Measurements from ENCODE around the gene RIN2. TPM values are rescaled to one million over a fixed set of nuclear protein-coding genes. Genes with fewer than 3 reads are reported as not detected.

Gene RIN2
- total and polyA plus RNA-seq, 4 donors: 3.4 to 16.6 (median 6.3) TPM

DNA sequence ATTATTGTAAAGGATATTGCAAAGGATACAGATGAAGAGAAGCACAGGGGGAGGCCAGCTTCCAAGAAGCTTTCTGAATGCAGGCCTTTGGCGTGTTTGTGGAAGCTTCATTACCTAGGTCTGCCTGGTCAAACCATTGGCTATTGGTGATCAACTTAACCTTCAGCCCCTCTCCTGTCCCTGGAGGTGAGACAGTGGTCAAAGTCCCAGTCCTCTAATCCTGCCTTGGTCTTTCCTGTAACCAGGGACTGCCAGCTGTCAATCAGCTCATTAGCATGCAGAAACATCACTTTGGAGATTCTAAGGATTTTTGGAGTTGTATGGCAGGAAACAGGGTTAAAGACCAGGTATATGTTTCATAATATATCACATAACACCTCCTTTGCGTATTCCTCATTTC, 13.0 kb downstream of the RIN2 start:
- no peaks in the 10 kb centered on the region for H3K36me3 ChIP-seq (ENCODE audit: control insufficient read depth in 4 of 4, insufficient read depth in 3 of 4, low read depth in 1 of 4, low read length in 3 of 4)
- DNase-seq (ENCODE audit: low spot score): no peak
- no peaks in the 10 kb centered on the region for H3K9me3 ChIP-seq (ENCODE audit: control insufficient read depth in 4 of 4, low read length in 3 of 4)
- no peaks in the 10 kb centered on the region for H3K27me3 ChIP-seq (ENCODE audit: control insufficient read depth in 4 of 4, insufficient read depth in 4 of 4, low read length in 3 of 4)
- WGBS: 88% methylated on average over 2 of the region's 2 CpGs
- no peak overlapping the region for H3K27ac ChIP-seq (ENCODE audit: low read depth in 1 of 2, low read length in 2 of 2)
- H3K4me1 ChIP-seq (ENCODE audit: control insufficient read depth in 4 of 4, insufficient read depth in 4 of 4, low read length in 3 of 4): peaks cover 0 to 3% (median 1%) of the 10 kb centered on the region in 4 donors
- H3K9ac ChIP-seq (ENCODE audit: low read depth in 1 of 2, low read length in 2 of 2): no peak overlapping the region
- TF ChIP-seq CTCF (IDR thresholded peaks at IDR 0.05; ENCODE audit: low read depth, low read length, missing input control) (no peak), GABPA (IDR thresholded peaks at IDR 0.05 in 1 of 2, conservative IDR thresholded peaks at IDR 0.05 in 1 of 2) (no peak), NR2F2 (IDR thresholded peaks at IDR 0.05) (no peak), ZBTB33 (IDR thresholded peaks at IDR 0.05) (no peak), TAF1 (conservative IDR thresholded peaks at IDR 0.05) (no peak), HNF4A (conservative IDR thresholded peaks at IDR 0.05) (peak; percentile 22 to 64), SP1 (IDR thresholded peaks at IDR 0.05) (no peak), YY1 (IDR thresholded peaks at IDR 0.05) (no peak)
- no peak overlapping the region for H3K4me3 ChIP-seq (ENCODE audit: low read depth in 1 of 3, low read length in 3 of 3)

DNA sequence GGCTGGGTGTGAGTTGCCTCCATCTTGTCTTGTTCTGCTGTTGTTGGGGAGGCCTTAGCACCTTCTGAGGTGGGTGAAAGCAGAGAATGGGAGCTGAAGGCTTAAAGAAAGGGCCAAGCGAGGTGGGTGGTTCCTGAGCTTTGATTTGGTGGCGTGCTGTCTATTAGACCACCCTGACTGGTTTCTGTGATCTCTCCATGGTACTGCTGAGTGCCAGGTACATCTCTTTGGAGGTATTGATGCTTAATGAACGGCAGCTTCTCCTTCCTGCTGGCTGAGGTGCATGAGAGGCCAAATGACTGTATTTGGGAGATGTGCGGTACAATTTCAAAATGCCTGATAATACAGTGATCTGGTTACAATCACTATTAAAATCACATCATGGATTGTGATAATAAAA, 15.4 kb downstream of the RIN2 start:
- Histone ChIP-seq H3K36me3 (ENCODE audit: control insufficient read depth in 4 of 4, insufficient read depth in 3 of 4, low read depth in 1 of 4, low read length in 3 of 4) (no peaks in the 10 kb centered on the region), H3K9ac (ENCODE audit: low read depth in 1 of 2, low read length in 2 of 2) (no peak overlapping the region), H3K4me1 (ENCODE audit: control insufficient read depth in 4 of 4, insufficient read depth in 4 of 4, low read length in 3 of 4) (peaks cover 0 to 3% (median 1%) of the 10 kb centered on the region in 4 donors), H3K27me3 (ENCODE audit: control insufficient read depth in 4 of 4, insufficient read depth in 4 of 4, low read length in 3 of 4) (no peaks in the 10 kb centered on the region), H3K9me3 (ENCODE audit: control insufficient read depth in 4 of 4, low read length in 3 of 4) (no peaks in the 10 kb centered on the region), H3K4me3 (ENCODE audit: low read depth in 1 of 3, low read length in 3 of 3) (no peak overlapping the region), H3K27ac (ENCODE audit: low read depth in 1 of 2, low read length in 2 of 2) (no peak overlapping the region)
- DNase-seq (ENCODE audit: low spot score): no peak
- TF ChIP-seq TAF1 (conservative IDR thresholded peaks at IDR 0.05) (no peak), JUND (IDR thresholded peaks at IDR 0.05) (no peak), FOXA1 (IDR thresholded peaks at IDR 0.05) (no peak), RXRA (IDR thresholded peaks at IDR 0.05) (no peak), GABPA (IDR thresholded peaks at IDR 0.05 in 1 of 2, conservative IDR thresholded peaks at IDR 0.05 in 1 of 2) (no peak), FOXA2 (IDR thresholded peaks at IDR 0.05) (no peak), HNF4A (conservative IDR thresholded peaks at IDR 0.05) (no peak), EGR1 (IDR thresholded peaks at IDR 0.05; ENCODE audit: low read depth in 2 of 2) (no peak), HNF4G (IDR thresholded peaks at IDR 0.05) (no peak), NR2F2 (IDR thresholded peaks at IDR 0.05) (no peak), RAD21 (IDR thresholded peaks at IDR 0.05) (no peak), YY1 (IDR thresholded peaks at IDR 0.05) (no peak), ATF3 (IDR thresholded peaks at IDR 0.05) (no peak)
- TF ChIP-seq, protein P1, sequence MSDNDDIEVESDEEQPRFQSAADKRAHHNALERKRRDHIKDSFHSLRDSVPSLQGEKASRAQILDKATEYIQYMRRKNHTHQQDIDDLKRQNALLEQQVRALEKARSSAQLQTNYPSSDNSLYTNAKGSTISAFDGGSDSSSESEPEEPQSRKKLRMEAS (IDR thresholded peaks at IDR 0.05): no peak
- TF ChIP-seq, protein P2, sequence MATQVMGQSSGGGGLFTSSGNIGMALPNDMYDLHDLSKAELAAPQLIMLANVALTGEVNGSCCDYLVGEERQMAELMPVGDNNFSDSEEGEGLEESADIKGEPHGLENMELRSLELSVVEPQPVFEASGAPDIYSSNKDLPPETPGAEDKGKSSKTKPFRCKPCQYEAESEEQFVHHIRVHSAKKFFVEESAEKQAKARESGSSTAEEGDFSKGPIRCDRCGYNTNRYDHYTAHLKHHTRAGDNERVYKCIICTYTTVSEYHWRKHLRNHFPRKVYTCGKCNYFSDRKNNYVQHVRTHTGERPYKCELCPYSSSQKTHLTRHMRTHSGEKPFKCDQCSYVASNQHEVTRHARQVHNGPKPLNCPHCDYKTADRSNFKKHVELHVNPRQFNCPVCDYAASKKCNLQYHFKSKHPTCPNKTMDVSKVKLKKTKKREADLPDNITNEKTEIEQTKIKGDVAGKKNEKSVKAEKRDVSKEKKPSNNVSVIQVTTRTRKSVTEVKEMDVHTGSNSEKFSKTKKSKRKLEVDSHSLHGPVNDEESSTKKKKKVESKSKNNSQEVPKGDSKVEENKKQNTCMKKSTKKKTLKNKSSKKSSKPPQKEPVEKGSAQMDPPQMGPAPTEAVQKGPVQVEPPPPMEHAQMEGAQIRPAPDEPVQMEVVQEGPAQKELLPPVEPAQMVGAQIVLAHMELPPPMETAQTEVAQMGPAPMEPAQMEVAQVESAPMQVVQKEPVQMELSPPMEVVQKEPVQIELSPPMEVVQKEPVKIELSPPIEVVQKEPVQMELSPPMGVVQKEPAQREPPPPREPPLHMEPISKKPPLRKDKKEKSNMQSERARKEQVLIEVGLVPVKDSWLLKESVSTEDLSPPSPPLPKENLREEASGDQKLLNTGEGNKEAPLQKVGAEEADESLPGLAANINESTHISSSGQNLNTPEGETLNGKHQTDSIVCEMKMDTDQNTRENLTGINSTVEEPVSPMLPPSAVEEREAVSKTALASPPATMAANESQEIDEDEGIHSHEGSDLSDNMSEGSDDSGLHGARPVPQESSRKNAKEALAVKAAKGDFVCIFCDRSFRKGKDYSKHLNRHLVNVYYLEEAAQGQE (IDR thresholded peaks at IDR 0.05): no peak
- 93% methylated on average over 4 of the region's 4 CpGs for WGBS

Data from liver (tissue), 9 donors.